K562 (cell line): ENCODE measurements around the gene CTSV. TPM values are rescaled to one million over a fixed set of nuclear protein-coding genes. Genes with fewer than 3 reads are reported as not detected.

Experiments used
- ATAC-seq: fragments of 200-7000 bp; cut with Tn5 transposase; 3 replicates; pipeline ENCODE4 v1.9.1; 2020; ENCODE audit warnings: moderate library complexity
- BruUV-seq: library from RNA; stranded (reverse); fragments of 400-500 nt; replicated peaks from 2 replicates; lab custom pipeline; 2021; lab: Mats Ljungman, UMichigan
- CTCF ChIA-PET: fragments of 300-600 bp; formaldehyde crosslinking; extraction: SDS; loops from one replicate; lab custom pipeline; 2021; ENCODE audit warnings: low intra/inter-chr PET ratio; lab: Yijun Ruan, JAX
- POLR2A ChIA-PET: fragments of 300-600, 350-650 bp; sonication (Branson Sonifier 250); formaldehyde crosslinking; extraction: SDS; loops from one replicate; lab custom pipeline; 2021; ENCODE audit warnings: antibody characterized with exemption, inconsistent platforms; lab: Yijun Ruan, JAX
- DNase-seq, 4 experiments: peaks; one replicate each; pipeline versions ENCODE4 v3.0.0 to v3.0.0-alpha.2; 2011 to 2018; ENCODE audit warnings: low spot score in 3 of 4, mixed read lengths in 3 of 4; ENCODE audit errors: extremely low read depth in 1 of 4
- FAIRE-seq: peaks from 2 replicates; lab custom pipeline; 2011; peaks lifted over from hg19 to GRCh38; lab: Jason Lieb, UNC
- H2AFZ ChIP-seq: 2 replicates; pipeline ENCODE4 v1.6.0; 2011; ENCODE audit warnings: low read depth, low read length, control low read depth, inconsistent platforms
- H3K27ac ChIP-seq: fragments of 200-600 bp; 3 replicates; pipeline ENCODE4 v1.8.0; 2011; ENCODE audit warnings: low read depth, mild to moderate bottlenecking, control low read depth, inconsistent platforms, low read length, moderate library complexity, mixed read lengths; ENCODE audit errors: extremely low read depth
- H3K27me3 ChIP-seq, 2 experiments: fragments of 300-600 bp in 1 of 2; 2 replicates in 1 of 2; 3 replicates in 1 of 2; pipeline versions ENCODE4 v1.6.0 to v1.8.0; 2011; ENCODE audit warnings: inconsistent platforms in 2 of 2, low read length in 2 of 2, mild to moderate bottlenecking in 1 of 2, mixed read lengths in 1 of 2, moderate library complexity in 1 of 2; ENCODE audit not compliant: control insufficient read depth in 2 of 2, insufficient read depth in 2 of 2
- H3K36me3 ChIP-seq: fragments of 300-600 bp; 3 replicates; pipeline ENCODE4 v1.8.0; 2011; ENCODE audit warnings: mild to moderate bottlenecking, low read length, inconsistent platforms; ENCODE audit not compliant: control insufficient read depth, insufficient read depth
- H3K4me1 ChIP-seq, 2 experiments: fragments of 200-600 bp in 1 of 2; replicated peaks in 1 of 2; 2 replicates in 1 of 2; 3 replicates in 1 of 2; pipeline versions ENCODE4 v1.5.1 to v1.8.0; 2011; ENCODE audit warnings: inconsistent platforms in 2 of 2, low read length in 2 of 2, mild to moderate bottlenecking in 1 of 2, mixed read lengths in 1 of 2, moderate library complexity in 1 of 2; ENCODE audit not compliant: control insufficient read depth in 2 of 2, insufficient read depth in 2 of 2
- H3K4me2 ChIP-seq: 2 replicates; pipeline ENCODE4 v1.6.1; 2011; ENCODE audit warnings: low read length, control low read depth, inconsistent platforms, mixed read lengths; ENCODE audit not compliant: insufficient read depth
- H3K4me3 ChIP-seq: fragments of 200-600 bp; sonication (generic), shearing (Covaris generic); 2 replicates; pipeline ENCODE4 v1.5.1; 2016; ENCODE audit warnings: control low read depth, inconsistent platforms
- H3K79me2 ChIP-seq: fragments of 200-600 bp; 3 replicates; pipeline ENCODE4 v1.8.0; 2011; ENCODE audit warnings: low read length, inconsistent platforms; ENCODE audit not compliant: control insufficient read depth, insufficient read depth
- H3K9ac ChIP-seq, 2 experiments: 2 replicates each; pipeline versions ENCODE4 v1.6.0 to v1.6.1; 2011; ENCODE audit warnings: low read depth in 2 of 2, low read length in 2 of 2, control low read depth in 1 of 2, inconsistent platforms in 1 of 2, mild to moderate bottlenecking in 1 of 2, mixed read lengths in 1 of 2; ENCODE audit not compliant: insufficient read depth in 1 of 2
- H3K9me1 ChIP-seq: one replicate; pipeline ENCODE4 v1.6.0; 2011; ENCODE audit warnings: inconsistent platforms, mild to moderate bottlenecking, low read length, moderate library complexity; ENCODE audit not compliant: control insufficient read depth, insufficient read depth
- H3K9me3 ChIP-seq: replicated peaks from 2 replicates; pipeline ENCODE4 v1.5.1; 2011; ENCODE audit warnings: low read depth, low read length, inconsistent platforms; ENCODE audit not compliant: control insufficient read depth, insufficient read depth
- H4K20me1 ChIP-seq: replicated peaks from 2 replicates; pipeline ENCODE4 v1.6.1; 2011; ENCODE audit warnings: low read length, inconsistent platforms, mixed read lengths; ENCODE audit not compliant: control insufficient read depth, insufficient read depth
- EGR1 ChIP-seq: fragments of 450-650 bp; conservative IDR thresholded peaks from 2 replicates; pipeline ENCODE4 v1.6.1; 2017; ENCODE audit warnings: mild to moderate bottlenecking
- NFYB ChIP-seq: IDR thresholded peaks from 2 replicates; pipeline ENCODE4 v1.6.1; 2011; ENCODE audit warnings: mild to moderate bottlenecking, moderate library complexity; ENCODE audit not compliant: insufficient read length; ENCODE audit errors: extremely low read depth
- PCBP1 ChIP-seq: fragments of 200-400 bp; formaldehyde crosslinking; IDR thresholded peaks from 2 replicates; pipeline ENCODE4 v1.6.1; 2018; ENCODE audit warnings: mild to moderate bottlenecking, low read depth, low read length; ENCODE audit not compliant: poor library complexity, severe bottlenecking
- RBM34 ChIP-seq: fragments of 200-400 bp; formaldehyde crosslinking; IDR thresholded peaks from 2 replicates; pipeline ENCODE4 v1.6.1; 2018; ENCODE audit warnings: low read length, borderline replicate concordance; ENCODE audit not compliant: insufficient read depth
- STAG1 ChIP-seq: sonication (generic); formaldehyde crosslinking; IDR thresholded peaks from 2 replicates; pipeline ENCODE4 v1.5.0; 2020; ENCODE audit warnings: missing genetic modification reagents, borderline replicate concordance
- TARDBP ChIP-seq: fragments of 450-650 bp; IDR thresholded peaks from 2 replicates; pipeline ENCODE4 v1.6.1; 2016
- ZNF263 ChIP-seq: sonication (generic); formaldehyde crosslinking; IDR thresholded peaks from 2 replicates; pipeline ENCODE4 v1.8.0; 2022; ENCODE audit warnings: mild to moderate bottlenecking, missing genetic modification reagents, borderline replicate concordance
- ZNF583 ChIP-seq: fragments of 250-450 bp; sonication (Bioruptor Pico); IDR thresholded peaks from 2 replicates; pipeline ENCODE4 v1.4.0; 2020
- WGBS: fragments of 100-300 bp; shearing (Covaris generic); methylation state at CpG from one replicate; pipeline ENCODE4 v1.1.6; 2016; ENCODE audit warnings: low coverage, mixed read lengths; ENCODE audit not compliant: insufficient coverage; ENCODE audit errors: missing lambda C conversion rate; 5-methylcytosine and 5-hydroxymethylcytosine counted together
- in situ Hi-C: fragments of 300-500 bp; cut with MboI; formaldehyde crosslinking; loops from 4 replicates; pipeline ENCODE4 v1.15.0; 2018; ENCODE audit warnings: inconsistent platforms, mixed read lengths
- intact Hi-C: fragments of 100-400 bp; cut with micrococcal nuclease; formaldehyde crosslinking; loops from 2 replicates; pipeline ENCODE4 v1.14.2; 2022
- polyA plus RNA-seq, 8 experiments: library from polyadenylated mRNA; depleted of rRNA in 4 of 8; stranded (reverse) in 5 of 8; unstranded in 3 of 8; fragments of >200 nt; fragmentation: Nextera tagmentation in 2 of 8; fragmentation: Illumina TruSeq in 1 of 8; extraction: Ambion mirVana in 2 of 8; extraction: Trizol in 1 of 8; gene quantifications; 2 replicates each; pipeline versions ENCODE4 v1.2.1 to v1.2.3, GENCODE V29; 2011 to 2014; ENCODE audit warnings: inconsistent platforms in 1 of 8, missing spikeins in 1 of 8
- total RNA-seq, 7 experiments: library from RNA; depleted of rRNA in 6 of 7; stranded (reverse); fragments of >200 nt in 6 of 7; fragmentation: Illumina TruSeq in 2 of 7; extraction: Trizol in 2 of 7; gene quantifications; 2 replicates each; pipeline versions ENCODE4 v1.2.1 to v1.2.3, GENCODE V29; 2011 to 2021; ENCODE audit warnings: low replicate concordance in 1 of 7

CTSV gene
- total and polyA plus RNA-seq, 9 of the 15 experiments (the other 6 are each of a cell fraction or from before 2014, with no cell fraction given), result 0.06 to 0.39 (median 0.16) TPM; not detected in 3

DNA sequence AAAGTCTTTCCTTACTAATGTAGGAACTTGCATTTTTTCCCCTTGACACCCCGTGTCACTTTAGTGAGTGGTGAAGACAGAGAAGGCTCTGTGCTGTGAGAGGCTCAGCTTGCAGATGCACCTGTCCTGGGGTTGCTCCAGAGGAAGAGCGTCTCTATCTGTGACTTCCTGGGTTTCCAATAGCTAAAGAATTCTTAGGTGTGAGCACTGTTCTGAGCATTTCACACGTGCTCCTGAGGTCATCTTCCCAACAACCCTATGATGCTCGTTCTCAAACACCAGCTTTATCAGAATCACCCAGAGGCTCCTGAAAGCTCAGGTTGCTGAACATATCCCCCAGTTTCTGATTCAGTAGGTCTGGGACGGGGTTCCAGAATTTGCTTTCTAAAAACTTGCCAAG is 6.4 kb upstream of the CTSV start:
- Histone ChIP-seq H3K27ac (no peak overlapping the region), H4K20me1 (no peaks in the 10 kb centered on the region), H2AFZ (no peak overlapping the region), H3K9me1 (no peaks in the 10 kb centered on the region), H3K4me1 (no peaks in the 10 kb centered on the region), H3K4me2 (no peak overlapping the region), H3K9me3 (no peaks in the 10 kb centered on the region), H3K27me3 (peaks cover 20 to 37% of the 10 kb centered on the region in 2 experiments), H3K4me3 (no peak overlapping the region), H3K79me2 (no peaks in the 10 kb centered on the region), H3K36me3 (no peaks in the 10 kb centered on the region), H3K9ac (no peak overlapping the region)
- in situ Hi-C loops, result no loop called here
- DNase-seq, result no peak
- 5% methylated on average over 5 of the region's 5 CpGs for WGBS
- ChIA-PET POLR2A (no interaction called here), CTCF (no interaction called here)
- ATAC-seq, result no peak
- FAIRE-seq, result no peak
- TF ChIP-seq NFYB, result no peak
- TF ChIP-seq TARDBP, result no peak
- TF ChIP-seq ZNF263 (CRISPR knock-in tag), result no peak
- no peak for TF ChIP-seq PCBP1
- TF ChIP-seq RBM34, result no peak
- TF ChIP-seq ZNF583 (CRISPR knock-in tag), result no peak
- TF ChIP-seq EGR1, result no peak
- TF ChIP-seq STAG1 (CRISPR knock-in tag), result no peak
- intact Hi-C loops, result no loop called here
- no TSS peak for BruUV-seq
